AG09309 (cell line): ENCODE data around the gene RAPH1.

Experiments
- DNase-seq: peaks from one replicate; pipeline ENCODE4 v3.0.0-alpha.2; 2010; ENCODE audit warnings: low read depth
- H3K4me3 ChIP-seq: 2 replicates; pipeline ENCODE4 v1.5.1; 2011; ENCODE audit warnings: mild to moderate bottlenecking, low read depth, low read length, moderate library complexity; ENCODE audit not compliant: control insufficient read depth
- TF ChIP-seq, protein P1 (sequence below): IDR thresholded peaks from 2 replicates; pipeline ENCODE4 v1.5.1; 2011; ENCODE audit warnings: mild to moderate bottlenecking, low read depth, low read length, inconsistent platforms; ENCODE audit not compliant: insufficient read depth, control insufficient read depth; ENCODE audit errors: missing control alignments

RAPH1 gene

DNA sequence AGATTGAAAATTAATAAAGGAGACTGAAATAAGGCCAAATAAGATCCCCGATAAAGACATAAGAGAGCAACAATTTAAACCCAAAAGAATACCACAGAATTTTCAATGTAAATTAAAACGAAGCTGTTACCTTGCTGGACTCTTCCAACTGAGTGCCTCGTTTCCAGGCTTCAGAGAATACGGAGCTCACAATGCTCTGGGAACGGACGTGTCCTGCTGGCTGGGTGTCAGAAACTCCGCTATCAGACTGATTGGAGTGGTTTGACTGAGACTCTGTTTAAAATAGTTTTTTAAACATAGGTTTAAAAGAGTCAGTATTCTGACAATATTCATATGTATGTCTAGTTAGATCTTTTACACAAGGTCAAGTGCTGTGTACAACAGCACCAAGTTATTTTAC is 90.4 kb downstream of the RAPH1 start:
- TF ChIP-seq, protein P1, sequence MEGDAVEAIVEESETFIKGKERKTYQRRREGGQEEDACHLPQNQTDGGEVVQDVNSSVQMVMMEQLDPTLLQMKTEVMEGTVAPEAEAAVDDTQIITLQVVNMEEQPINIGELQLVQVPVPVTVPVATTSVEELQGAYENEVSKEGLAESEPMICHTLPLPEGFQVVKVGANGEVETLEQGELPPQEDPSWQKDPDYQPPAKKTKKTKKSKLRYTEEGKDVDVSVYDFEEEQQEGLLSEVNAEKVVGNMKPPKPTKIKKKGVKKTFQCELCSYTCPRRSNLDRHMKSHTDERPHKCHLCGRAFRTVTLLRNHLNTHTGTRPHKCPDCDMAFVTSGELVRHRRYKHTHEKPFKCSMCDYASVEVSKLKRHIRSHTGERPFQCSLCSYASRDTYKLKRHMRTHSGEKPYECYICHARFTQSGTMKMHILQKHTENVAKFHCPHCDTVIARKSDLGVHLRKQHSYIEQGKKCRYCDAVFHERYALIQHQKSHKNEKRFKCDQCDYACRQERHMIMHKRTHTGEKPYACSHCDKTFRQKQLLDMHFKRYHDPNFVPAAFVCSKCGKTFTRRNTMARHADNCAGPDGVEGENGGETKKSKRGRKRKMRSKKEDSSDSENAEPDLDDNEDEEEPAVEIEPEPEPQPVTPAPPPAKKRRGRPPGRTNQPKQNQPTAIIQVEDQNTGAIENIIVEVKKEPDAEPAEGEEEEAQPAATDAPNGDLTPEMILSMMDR, result no peak
- no peak for DNase-seq
- H3K4me3 ChIP-seq, result no peak overlapping the region

DNA sequence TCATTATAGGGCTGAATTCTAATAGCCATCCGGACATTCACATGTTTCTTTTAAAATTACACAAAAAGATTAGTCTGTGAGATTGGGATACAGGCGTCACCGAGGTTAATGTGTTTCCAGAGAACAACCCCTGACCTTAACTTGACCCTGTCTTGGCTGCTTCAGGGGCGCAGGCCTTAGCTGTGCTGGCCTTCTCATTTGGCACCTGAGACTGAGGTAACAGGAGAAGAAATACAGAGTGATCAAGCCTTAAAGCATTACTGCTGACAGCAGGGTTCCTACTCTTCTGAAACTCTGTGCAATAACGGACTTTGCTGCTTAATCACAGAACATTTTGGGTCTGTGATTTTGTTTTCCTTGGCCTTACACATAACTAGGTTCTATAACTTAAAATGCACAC is 92.6 kb downstream of the RAPH1 start:
- DNase-seq, result no peak
- TF ChIP-seq, protein P1, result no peak
- no peak overlapping the region for H3K4me3 ChIP-seq

DNA sequence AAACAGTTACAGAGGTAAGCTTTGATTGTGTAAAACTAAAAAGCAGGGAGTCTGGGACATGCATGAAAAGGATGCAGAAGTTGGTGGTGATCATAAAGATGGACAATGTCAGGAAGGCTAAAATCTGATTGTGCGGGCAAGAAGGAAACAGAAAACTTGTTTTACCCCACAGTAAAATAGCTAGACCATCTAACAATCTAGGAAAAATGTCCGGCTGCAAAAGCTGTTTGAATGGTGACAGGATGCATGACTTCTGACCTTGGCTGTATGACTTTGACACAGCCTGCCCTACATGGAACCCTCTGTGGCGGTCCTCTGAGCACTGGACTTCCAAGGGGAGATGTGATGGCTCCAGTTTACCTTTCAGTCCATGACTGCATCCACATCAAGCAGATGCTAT is 93.6 kb downstream of the RAPH1 start:
- TF ChIP-seq, protein P1, result no peak
- H3K4me3 ChIP-seq, result no peak overlapping the region
- no peak for DNase-seq

DNA sequence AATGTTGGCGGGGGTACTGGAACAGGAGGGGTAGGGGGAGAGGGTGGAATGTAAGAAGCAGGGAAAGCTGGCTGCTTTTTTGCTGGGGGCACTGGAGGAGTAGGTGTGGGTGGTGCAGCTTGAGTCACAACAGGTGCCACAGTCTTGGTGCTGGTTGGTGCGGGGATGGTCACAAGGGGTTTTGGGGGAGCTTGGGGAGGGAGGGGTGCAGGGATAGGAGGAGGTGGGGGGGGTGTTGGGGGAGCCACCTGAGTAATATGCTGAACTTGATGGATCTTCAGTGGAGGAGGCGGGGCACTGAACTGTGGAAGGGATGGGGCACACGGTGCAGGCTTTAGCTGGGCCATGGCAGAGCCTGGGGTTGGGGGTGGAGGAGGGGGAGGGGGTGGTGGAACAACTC is 94.4 kb downstream of the RAPH1 start:
- TF ChIP-seq, protein P1, result no peak
- H3K4me3 ChIP-seq, result no peak overlapping the region
- DNase-seq, result no peak

DNA sequence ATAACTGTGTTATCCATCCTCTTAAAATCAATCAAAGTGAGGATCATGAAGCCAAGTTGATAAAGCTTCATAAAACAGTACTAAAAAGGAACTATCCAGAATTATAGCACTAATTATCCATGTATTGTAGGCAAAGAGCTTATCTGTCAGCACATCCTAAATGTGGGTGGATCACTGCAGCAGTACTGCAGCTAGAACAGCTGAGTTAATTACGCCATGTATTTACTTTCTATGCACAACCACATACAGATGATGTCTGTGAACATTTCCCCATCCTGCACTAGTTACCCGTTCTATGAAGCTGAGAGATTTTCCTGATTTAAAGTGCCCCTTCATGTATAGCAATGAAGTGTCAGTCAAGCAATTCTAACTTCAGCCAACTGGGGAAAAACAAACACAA is 96.6 kb downstream of the RAPH1 start:
- no peak overlapping the region for H3K4me3 ChIP-seq
- TF ChIP-seq, protein P1, result no peak

DNA sequence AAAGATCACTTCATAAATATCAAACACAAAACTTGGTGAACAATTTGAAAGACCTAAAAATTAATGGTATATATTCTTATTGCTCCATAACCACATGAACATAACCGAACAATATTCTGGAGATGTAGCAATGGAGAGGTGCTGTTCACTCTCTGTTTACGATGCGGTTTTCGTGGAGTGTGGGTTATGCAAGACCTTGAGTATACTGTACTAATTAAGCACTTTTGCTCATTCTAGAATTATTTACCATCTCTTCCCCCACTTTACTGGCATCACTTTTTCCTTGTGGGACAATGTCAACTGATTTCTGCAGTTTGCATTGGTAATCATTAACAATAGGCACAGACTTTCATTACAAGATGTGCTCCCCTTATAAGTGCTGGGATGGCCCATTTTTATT is 97.6 kb downstream of the RAPH1 start:
- no peak overlapping the region for H3K4me3 ChIP-seq
- TF ChIP-seq, protein P1, result no peak
- no peak for DNase-seq

More for the DNA sequence above, 96.6 kb downstream of the RAPH1 start:
- DNase-seq, result no peak

DNA sequence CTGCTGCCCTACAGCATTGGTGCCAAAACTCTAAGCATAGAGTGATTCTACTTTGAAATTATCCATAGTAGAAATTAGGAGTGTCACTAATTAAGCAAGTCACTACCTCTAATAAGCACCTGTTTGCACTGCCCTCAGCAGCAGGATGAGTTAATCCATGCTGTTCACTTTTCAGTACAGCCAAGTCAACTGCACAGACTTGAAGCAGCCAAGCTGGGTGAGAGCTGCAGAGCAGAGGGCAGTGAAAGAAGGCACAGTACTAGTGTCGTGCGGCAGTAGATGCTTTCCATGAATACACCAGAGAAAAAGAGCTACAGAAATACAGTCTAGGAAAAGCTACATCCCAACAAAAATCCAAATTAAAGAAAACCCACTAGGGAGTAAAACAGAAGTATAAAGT is 98.6 kb downstream of the RAPH1 start:
- TF ChIP-seq, protein P1, result no peak
- no peak for DNase-seq
- no peak overlapping the region for H3K4me3 ChIP-seq
